GM21515 (cell line): ENCODE data around the gene HCN3.
A peak's percentile ranks its signal among the peaks of the same experiment; 100 is the strongest.
"Not testable (repeated sequence)": the region's sequence is repeated elsewhere in the genome, so short reads cannot be mapped to it uniquely, and the experiment has no call there.

Source experiments
- ATAC-seq: cut with Tn5 transposase; IDR thresholded peaks from one replicate; pipeline ENCODE4 v1.9.1; 2021; ENCODE audit not compliant: unreplicated experiment

The HCN3 gene

DNA sequence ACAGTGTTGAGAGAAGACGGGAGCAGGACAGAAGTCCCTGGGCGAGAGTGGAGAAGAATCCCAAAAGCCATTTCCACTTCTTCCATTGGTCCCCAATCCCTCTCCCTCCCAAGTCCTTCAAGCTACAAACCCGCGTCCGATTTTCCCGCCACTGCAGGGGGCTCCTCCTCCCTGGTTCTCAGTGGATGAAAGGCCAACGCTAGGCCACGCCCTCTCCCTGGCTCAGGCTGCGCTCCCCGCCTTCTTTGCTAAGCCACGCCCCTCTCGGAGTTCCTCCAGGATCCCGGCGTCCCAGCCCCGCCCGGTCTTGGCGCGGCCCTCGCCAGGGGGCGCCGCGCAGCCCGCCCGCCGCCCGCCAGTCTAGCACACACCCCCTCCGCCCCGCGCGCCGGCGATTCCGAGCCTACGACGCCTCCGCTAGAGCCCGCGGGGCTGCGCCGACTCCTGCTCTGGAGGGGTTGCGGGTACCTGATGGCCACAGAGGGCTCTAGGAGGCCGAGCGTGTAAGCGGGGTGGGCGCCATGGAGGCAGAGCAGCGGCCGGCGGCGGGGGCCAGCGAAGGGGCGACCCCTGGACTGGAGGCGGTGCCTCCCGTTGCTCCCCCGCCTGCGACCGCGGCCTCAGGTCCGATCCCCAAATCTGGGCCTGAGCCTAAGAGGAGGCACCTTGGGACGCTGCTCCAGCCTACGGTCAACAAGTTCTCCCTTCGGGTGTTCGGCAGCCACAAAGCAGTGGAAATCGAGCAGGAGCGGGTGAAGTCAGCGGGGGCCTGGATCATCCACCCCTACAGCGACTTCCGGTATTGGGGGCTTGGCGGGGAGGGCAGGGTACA is at the start of gene HCN3:
TSS of gene HCN3 (plus strand) at position 394 of the 832 bp plus-strand sequence. CDS start at position 522, 128 bp downstream.
- ATAC-seq, result peak; percentile 51

DNA sequence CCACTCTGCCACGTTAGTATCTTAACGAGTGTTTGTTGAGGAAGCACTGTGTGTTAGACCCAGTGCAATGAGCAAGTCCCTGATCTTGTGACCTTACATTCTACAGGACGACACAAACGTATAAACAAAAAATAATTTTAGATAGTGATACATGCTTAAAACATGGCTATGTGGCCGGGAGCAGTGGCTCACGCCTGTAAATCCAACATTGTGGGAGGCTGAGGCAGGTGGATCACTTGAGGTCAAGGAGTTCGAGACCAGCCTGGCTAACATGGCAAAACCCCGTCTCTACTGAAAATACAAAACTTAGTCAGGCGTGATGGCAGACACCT is 49.2 kb upstream of the HCN3 start:
- no peak for ATAC-seq

DNA sequence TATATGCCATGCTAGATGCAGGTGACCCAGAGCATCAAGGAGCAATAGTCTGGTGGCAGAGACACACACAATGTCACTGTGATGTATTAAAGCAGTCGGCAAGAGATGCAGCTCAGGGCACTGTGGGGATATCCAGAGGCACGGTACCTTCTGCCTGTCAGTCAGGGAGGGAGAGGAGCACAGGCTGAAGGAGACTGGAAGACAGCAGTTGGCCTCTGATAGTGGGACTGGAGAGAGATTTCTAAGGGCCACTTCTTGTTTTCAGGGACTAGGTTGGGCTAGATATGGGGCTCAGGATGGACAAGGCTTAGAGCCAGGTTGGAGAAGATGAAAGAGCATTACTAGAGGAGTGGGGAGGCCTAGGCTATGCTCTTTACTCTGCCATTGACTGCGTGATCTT is 46.0 kb upstream of the HCN3 start:
- not testable (repeated sequence) for ATAC-seq

DNA sequence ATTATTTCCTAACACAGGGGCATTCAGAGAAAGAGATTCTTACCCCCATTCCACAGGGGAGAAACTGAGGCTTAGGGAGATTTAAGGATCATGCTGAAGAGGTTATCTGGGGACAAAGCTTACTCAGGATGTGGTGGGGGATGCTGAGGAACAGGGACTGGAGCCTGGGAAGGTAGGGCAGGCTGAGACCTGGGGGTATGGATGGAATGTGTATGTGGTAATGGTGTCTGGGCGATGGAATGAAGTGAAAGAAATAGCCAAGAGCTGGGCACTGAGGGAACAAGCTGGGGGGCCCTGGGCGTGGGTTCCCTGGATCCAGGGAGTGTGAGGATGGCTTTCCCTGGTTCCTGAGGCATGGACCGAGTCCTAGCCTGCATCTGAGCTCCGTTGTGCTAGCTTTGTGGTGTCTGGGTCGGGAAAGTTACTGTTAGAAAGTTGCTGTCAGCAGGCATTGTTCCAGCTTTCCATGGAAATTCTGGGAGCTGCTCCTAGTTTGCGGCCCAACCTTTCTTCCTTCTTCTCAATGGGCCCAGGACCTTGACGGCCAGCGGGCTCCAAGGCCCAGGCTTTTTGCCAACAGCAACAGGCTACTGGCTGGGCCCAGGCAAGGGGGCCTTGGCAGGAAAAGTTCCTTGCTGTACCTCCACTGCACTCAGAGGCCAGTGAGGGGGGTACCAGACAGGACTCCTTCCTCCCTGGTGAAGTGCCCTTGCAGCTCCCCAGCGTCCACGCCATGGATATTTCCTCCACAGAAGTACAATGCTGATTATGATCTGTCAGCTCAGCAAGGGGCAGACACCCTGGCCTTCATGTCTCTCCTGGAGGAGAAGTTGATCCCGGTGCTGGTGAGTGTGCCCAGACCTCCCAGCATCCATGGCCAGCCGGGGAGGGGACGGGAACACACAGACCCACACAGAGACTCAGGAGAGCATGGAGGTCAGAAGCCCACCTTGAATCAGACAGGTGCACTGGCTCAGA is 45.0 kb upstream of the HCN3 start:
- ATAC-seq, result not testable (repeated sequence)

DNA sequence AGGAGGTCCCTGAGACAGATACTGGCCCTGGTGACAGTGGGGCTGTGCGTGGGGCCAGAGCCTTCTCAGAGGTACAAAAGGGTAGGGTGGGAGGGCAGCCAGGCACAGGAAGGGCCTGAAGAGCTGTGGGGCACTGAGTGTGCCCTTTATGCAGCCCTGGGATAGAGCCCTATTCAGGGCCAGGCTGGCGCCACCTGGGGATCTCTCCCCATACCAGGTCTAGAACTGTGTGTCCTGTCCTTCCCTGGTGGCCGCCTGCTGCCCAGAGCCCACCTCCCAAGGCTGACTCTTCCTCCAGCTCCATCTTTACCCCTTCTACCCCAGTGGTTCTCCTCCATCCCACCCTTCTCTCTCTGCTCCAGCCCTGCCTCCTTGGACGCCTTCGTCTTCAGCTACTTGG is 43.8 kb upstream of the HCN3 start:
- ATAC-seq, result not testable (repeated sequence)

DNA sequence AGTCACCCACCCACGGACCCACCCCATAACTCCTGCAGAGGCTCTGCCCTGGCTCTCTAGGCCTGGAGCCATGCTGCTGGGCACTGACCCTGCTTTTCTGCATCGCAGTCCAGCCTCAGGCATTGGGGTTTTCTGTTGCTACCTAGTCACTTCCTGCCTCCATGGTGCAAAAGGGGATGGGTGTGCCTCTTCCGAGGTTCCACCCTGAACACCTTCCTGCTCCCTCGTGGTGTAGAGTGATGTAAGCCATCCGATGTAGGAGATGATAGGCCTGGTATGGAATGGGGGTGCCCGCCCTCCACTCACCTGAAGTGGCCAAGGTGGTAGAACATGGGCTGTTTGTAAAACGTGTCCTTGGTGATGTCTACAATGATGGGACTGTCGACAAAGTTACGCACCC is 41.9 kb upstream of the HCN3 start:
- ATAC-seq, result not testable (repeated sequence)

DNA sequence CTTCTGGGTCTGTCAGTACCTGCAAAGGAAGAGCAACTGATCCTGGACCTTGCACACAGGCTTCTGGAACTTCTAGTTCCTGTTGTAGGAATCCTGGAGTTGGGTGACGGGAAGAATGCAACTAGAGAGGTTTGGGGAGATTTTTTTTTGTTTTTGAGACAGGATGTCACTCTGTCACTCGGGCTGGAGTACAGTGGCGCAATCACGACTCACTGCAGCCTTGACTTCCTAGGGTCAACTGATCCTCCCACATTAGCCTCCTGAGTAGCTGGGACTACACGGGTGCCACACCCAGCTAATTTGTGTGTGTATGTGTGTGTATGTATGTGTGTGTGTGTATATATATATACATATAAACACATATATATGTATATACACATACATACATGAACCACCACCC is 40.8 kb upstream of the HCN3 start:
- ATAC-seq, result no peak

DNA sequence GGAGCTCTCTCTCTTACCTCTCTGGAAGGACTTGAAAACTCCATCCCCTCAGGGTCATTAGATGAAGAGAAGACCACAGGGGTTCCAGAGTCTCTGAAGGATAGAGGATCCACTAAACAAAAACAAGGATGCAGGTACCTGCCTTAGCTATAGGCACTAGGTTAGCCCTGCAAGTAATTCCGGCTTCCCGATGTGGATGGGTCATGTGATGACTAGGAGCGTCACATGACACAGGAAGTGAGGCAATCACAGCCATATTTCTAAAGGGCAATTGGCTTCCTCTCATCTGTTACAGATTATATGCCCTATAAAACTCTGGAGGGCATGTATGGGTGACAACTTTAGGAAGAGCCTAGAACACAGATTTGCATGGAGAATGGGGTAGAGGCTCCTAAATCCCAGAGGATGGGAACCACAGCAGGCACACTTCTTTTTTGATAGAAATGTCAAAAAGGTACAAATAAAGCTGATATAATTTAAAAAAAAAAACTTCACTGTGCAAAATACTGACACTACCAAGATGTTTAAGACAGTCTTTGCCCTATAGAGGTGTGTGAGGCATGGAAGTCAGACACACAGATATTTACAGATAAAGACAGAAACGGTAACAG is 36.1 kb upstream of the HCN3 start:
- ATAC-seq, result no peak

DNA sequence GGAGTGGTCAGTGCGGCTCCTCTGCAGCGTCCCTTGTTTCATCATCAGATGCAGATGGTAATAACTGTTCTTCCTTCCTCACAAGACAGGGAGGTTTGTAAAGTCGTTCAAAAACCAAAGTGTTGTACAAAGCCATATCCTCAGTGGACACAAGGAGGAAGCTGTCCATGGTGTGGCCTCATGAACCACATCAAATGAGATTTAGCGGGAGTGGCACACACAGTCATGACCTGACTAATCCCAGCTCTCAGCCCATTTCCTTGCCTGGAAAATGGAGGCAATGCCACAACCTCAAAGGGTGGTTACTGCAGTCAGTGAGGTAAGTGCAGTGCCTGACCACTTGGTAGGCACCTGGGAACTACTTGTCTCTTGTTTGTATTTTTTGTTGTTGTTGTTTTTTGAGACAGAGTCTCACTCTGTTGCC is 35.4 kb upstream of the HCN3 start:
- no peak for ATAC-seq

DNA sequence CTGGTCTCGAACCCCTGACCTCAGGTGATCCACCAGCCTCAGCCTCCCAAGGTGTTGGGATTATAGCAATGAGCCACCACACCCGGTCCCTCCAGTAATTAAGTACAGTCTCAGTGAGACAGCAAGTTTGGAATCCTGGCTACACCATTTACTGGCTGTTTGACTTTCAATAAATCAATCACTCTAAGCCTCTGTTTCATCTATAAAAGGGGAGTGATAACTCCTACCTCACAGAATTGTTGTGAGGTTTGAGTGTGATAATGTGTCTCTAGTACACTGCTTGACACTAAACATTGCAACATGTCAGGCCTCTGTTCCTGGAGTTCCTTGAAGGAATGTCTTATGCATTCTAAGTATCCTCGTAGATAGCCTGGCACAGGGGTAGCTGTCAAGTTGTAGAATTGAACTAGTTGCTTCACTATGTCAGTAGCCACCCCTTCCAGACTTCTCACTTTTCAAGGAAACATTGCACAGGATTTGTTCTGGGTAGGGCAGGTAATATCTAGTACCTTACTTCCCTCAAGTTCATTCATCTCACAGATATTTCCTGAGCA is 34.4 kb upstream of the HCN3 start:
- no peak for ATAC-seq

DNA sequence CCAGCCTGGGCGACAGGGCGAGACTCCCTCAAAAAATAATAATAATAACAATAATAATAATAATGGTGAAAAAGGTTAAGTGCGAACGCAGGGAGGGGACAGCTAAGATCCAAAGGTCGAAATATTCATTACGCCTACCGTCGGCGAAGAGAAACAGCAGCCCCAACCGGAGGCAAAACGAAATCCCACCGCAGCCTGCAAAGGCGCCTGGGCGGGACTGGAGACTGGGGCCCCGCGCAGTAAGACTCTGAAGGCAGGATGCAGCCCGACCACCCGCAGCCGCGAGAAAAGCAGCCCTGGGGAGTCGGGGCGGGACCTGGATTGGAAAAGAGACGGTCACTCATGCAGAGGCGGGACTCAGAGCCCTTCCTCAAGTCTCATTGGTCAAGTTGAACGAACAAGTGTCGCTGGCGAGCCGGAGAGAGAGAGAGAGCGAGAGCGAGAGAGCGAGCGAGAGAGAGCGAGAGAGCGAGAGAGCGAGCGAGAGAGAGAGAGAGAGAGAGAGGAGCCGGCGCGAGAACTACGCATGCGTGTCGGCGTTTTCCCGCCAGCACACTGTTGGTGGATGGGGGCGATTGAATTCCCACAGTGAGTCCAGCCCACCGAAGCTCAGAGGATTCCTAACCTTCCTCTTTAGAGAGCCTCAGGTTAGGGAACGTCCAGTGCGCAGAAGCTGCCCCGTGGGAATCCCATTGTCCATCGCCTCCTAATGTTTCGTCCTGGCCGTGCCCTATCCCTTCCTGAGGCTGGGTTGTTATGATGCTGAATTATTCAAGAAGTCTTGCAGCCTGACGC is 32.7 kb upstream of the HCN3 start:
- peak; percentile 76 for ATAC-seq

DNA sequence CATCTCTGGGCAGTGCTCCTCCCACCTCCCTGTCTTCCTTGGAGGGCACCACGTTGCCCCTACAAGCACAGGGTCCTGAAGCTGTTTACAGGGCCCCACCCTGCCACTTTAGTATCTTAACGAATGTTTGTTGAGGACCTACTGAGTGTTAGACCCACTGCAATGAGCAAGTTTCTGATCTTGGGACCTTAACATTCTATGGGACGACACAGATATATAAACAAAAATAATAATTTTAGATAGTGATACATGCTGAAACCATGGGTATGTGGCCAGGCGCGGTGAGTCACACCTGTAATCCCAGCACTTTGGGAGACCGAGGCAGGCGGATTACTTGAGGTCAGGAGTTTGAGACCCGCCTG is 32.1 kb upstream of the HCN3 start:
- peak; percentile 8 for ATAC-seq

DNA sequence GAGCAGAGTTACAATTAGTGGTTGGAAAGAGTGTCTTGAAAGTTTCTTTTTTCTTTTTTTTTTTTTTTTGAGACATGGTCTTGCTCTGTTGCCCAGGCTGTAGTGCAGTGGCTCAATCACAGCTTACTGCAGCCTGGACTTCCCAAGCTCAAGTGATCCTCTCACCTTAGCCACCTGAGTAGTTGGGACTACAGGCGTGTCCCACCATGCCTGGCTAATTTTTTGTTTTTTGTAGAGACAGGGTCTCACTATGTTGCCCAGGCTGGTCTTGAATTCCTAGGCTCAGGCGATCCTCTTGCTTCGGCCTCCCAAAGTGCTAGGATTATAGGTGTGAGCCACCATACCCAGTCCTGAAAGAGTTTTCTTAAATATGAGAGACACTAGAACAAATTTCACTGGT is 30.5 kb upstream of the HCN3 start:
- ATAC-seq, result not testable (repeated sequence)

DNA sequence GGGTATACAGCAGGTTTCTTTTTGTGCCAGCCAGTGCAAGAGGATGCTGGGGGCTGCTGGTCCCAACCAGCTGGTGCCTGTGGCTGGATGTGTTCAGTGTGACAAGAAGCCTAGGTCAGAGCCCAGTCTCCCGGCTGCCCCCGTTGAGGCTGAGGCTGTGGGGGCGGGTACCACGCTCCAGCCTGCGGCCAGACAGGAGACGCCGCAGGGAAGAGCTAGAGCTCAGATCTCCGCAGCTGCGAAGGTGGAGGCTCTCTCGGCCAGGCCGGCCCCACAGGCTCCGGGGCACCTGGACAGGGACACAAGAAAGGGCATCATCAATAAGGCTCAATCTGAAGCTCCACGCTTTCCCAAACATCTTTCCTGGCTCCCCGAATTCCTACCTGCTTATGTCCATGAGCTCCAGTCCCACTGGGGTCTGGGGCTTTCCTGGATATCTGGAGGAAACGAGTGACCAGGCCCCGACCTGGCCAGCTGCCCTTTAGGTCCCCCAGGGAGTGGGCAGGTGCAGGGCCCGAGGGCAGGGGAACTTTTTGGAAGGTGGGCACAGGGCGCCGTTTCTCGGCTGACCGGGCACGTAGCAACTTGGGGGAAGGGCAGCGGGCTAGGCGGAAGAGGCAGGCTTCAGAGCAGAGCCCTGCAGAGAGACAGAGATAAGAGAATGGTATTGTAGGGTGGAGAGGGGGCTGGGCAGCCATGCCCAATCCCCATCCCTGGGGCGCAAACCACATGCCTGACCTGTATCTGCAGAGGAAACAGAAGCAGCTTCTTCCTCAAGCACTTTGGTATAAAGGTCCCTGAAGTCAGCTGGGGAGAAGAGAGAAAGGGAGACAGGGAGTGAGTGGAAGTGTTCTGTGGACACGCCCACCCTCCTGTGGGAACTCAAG is 29.4 kb upstream of the HCN3 start:
- no peak for ATAC-seq

DNA sequence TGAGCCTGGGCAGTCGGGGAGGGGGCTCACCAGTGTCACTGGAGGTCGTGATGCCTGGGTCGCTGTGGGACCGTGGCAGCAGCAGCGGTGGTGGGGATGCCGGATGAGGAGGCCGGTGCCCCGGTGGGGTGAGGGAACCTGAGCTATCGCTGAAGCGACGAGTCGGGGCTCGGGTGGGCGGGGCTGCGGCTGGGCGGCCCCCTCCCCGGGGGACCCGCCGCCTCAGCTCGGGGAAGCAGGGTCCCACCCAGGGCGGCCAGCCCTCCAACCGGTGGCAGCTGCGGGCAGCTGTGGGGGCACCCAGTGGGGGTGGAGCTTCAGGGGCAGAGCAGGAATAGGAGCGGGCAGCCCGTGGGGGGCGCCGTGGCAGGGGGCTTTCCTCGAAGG is 27.0 kb upstream of the HCN3 start:
- peak; percentile 8 for ATAC-seq

DNA sequence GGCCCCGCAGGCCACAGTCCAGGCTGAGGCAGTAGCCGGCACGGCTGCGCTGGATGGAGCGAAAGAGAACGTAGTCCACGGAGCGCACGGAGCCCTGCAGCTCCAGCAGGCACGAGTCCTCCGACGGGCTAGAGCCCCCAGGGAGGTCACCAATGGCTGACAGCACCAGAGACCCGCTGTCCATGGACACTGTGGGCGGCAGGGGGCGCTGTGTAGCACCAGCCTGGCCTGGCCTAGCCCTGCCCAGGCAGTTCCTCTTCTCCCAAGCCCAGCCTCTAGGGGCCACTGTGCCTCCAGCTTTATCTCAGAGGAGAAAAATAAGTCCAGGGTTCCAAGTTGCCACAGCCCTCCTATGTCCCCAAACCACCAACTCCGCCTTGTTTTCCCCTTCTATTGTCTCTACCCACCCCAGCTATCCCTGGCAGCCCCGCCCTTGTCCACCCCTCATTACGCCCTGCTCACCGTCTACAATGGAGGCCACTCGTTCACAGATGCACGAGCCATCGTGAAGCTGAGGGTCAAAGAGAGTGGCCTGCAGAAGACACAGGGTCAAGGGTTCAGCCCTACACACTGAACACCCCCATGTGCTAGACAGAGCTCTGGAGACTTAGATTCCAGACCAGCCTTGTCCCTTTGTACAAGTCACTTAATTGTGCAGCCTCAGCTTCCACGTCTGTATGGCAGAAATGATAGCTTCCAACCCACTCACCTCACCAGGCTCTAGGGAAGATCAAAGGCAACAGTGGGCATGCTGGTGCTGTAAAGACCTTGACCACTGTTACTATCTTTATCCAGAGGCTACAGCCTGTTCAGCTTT is 26.4 kb upstream of the HCN3 start:
- peak; percentile 63 for ATAC-seq

DNA sequence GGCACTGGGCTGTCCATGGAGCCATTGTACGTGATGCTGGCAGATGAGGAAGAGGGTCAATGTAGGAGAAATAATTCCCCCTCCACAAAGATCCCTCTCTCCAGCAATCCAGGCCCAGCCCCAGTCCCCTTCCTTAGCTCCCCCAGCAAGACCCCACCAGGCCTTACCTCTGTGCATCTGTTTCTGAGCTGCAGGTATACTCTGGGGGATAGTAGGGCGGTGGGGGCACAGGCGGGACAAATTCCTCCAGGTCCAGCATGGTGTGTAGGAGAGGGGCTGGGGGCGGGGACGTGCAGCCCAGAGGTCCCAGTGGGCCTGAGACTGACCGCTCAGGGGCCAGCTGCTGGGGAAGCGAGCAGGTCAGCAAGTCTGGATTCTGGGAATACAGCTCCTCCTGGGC is 25.7 kb upstream of the HCN3 start:
- ATAC-seq, result no peak

DNA sequence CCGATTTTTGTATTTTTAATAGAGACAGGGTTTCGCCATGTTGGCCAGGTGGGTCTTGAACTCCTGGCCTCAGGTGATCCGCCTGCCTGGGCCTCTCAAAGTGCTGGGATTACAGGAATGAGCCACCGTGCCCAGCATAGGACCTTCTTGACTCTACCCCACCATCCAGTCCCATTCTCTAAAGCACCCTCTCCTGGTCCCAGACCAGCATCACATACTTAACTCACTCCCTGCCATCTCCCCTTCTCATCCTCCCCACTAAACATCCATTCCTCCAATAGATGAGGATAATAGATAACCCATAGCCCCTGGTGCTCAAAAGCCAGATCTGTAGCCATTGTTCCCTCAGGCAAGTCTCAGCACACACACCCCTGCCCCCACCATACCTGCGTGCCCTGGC is 24.1 kb upstream of the HCN3 start:
- ATAC-seq, result no peak

DNA sequence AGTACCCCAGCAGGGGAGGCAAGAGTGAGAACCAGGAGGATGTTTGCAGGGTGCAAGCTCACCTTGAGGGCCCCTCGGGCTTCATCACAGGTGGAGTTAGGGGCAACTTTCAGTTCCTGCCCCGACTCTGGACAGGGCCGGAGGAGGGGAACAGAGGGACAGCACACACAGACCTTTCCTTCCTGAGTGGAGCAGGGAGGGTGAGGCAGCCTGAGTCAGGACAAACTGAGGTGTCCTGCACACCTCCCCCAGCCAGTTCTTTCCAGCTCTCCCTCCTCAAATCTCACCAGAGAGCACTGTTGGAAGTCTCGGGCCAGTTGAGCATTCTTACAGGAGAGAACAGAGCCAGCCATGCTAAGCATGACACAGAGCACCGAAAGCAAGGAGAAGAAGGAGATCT is 23.5 kb upstream of the HCN3 start:
- ATAC-seq, result no peak
